GM18867 (cell line): Measurements from ENCODE around the gene LINC00632.

Experiments
- ATAC-seq: cut with Tn5 transposase; IDR thresholded peaks from one replicate; pipeline ENCODE4 v1.9.1; 2021; ENCODE audit warnings: mild to moderate bottlenecking, moderate library complexity; ENCODE audit not compliant: unreplicated experiment

The LINC00632 gene

GRCh38 chrX:140764401-140764919, 54.9 kb downstream of the LINC00632 start:
- no peak for ATAC-seq

- no peak for ATAC-seq
Observed at GRCh38 chrX:140765043-140765784, 55.7 kb downstream of the LINC00632 start.

GRCh38 chrX:140766024-140766611, 56.6 kb downstream of the LINC00632 start:
- peak; percentile 60 for ATAC-seq

GRCh38 chrX:140767646-140768045, 58.1 kb downstream of the LINC00632 start:
- no peak for ATAC-seq

- no peak for ATAC-seq
Observed at GRCh38 chrX:140775211-140775610, 65.7 kb downstream of the LINC00632 start.

- ATAC-seq = no peak
Observed at GRCh38 chrX:140776320-140776719, 66.8 kb downstream of the LINC00632 start.

- ATAC-seq = no peak
Observed at GRCh38 chrX:140794642-140795041, 85.1 kb downstream of the LINC00632 start.

- no peak for ATAC-seq
Observed at GRCh38 chrX:140799216-140799615, 89.7 kb downstream of the LINC00632 start.

GRCh38 chrX:140804292-140804691, 94.7 kb downstream of the LINC00632 start:
- ATAC-seq = no peak

GRCh38 chrX:140815868-140816267, 106.3 kb downstream of the LINC00632 start:
- no peak for ATAC-seq

GRCh38 chrX:140817943-140818342, 108.4 kb downstream of the LINC00632 start:
- peak; percentile 61 for ATAC-seq

GRCh38 chrX:140821280-140821679, 111.7 kb downstream of the LINC00632 start:
- no peak for ATAC-seq

GRCh38 chrX:140822184-140822583, 112.6 kb downstream of the LINC00632 start:
- ATAC-seq = no peak

GRCh38 chrX:140822861-140823260, 113.3 kb downstream of the LINC00632 start:
- no peak for ATAC-seq

- no peak for ATAC-seq
Observed at GRCh38 chrX:140836874-140837273, 127.3 kb downstream of the LINC00632 start.
